Smooth muscle cell of bladder (primary cell): ENCODE measurements around the gene AGPAT2. TPM values are rescaled to one million over a fixed set of nuclear protein-coding genes. Genes with fewer than 3 reads are reported as not detected.

ENCODE experiments used
- total RNA-seq: library from RNA; depleted of rRNA; stranded (reverse); fragments of >200 nt; gene quantifications from 2 replicates; pipeline ENCODE4 v1.2.3, GENCODE V29; 2014

AGPAT2 gene
- total RNA-seq = 42.0 and 46.8 TPM in 2 replicates

DNA sequence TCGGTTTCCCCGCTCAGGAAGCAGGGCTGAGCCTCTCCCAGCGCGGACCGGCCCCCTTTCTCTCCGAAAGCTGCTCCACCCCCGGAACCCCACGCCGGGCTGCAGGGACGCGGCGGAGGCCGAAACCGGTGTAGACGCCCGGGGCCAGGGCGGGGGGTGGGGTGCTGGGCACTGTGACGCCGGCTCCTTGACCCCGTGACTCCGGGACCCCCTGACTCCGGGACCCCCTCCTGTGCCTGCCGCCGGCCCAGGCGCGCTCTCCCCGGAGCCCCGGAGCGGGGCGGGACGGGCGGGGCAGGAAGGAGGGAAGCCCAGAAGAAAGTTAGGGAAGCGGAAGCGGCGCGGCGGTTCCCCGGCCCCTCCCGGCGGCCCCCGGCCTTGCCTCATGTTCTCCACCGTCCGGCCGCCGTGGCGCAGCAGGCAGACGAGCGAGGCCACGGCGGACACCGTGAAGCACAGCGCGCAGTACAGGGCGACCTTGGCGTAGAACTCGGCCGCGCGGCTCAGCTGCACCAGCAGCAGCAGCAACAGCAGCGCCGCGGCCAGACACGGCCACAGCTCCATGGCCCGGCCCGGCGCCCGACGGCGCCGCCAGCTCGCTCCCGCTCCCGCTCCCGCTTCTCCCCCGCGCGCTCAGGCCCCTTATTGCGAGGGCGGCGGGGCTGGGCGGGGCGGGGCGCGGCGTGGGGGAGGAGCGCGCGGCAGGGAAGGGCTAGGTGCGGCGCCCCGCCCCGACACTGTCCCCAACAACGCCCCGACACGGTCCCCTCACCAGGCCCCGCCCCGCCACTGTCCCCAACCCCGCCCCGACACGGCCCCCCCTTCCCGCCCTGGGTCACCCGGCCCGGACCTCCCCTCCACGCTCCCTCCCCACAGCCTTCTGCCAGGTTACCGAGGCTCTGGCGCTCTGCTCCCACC lies at the start of gene AGPAT2:
TSS of gene AGPAT2 (minus strand) at position 664 of the 918 bp plus-strand sequence. CDS start at position 564, 100 bp downstream.

GRCh38 chr9:136711751-136712689 lies 24.8 kb upstream of the AGPAT2 start, which contains the start of gene DIPK1B:
TSS of gene DIPK1B (plus strand) at chr9:136712572. CDS start at chr9:136712666, 94 bp downstream.

GRCh38 chr9:136662656-136663581 lies 24.3 kb downstream of the AGPAT2 start, which contains the start of gene EGFL7:
TSS of gene EGFL7 (plus strand) at chr9:136662916. CDS start at chr9:136668283, 5,367 bp downstream.

Other genes starting within 250 kb of the AGPAT2 start
- gene INPP5E, start 247.6 kb downstream of the AGPAT2 start, total RNA-seq = 4.1 and 4.5 TPM in 2 replicates
- gene SEC16A, start 204.4 kb downstream of the AGPAT2 start, total RNA-seq = 12.7 and 18.7 TPM in 2 replicates
- gene NOTCH1, start 141.4 kb downstream of the AGPAT2 start, total RNA-seq = 13.5 and 17.4 TPM in 2 replicates
- 10.5 and 15.6 TPM in 2 replicates for gene EGFL7, start 24.5 kb downstream of the AGPAT2 start, total RNA-seq
- gene DIPK1B, start 25.1 kb upstream of the AGPAT2 start, total RNA-seq = 1.00 and 1.0 TPM in 2 replicates
- not detected in 2 replicates for gene LCN10, start 55.5 kb upstream of the AGPAT2 start, total RNA-seq
- gene LCN6, start 61.1 kb upstream of the AGPAT2 start, total RNA-seq = not detected in 2 replicates
- not detected in 2 replicates for gene LCN8, start 70.8 kb upstream of the AGPAT2 start, total RNA-seq
- gene LCN15, start 77.1 kb upstream of the AGPAT2 start, total RNA-seq = not detected in 2 replicates
- gene TMEM141, start 103.9 kb upstream of the AGPAT2 start, total RNA-seq = 57.2 and 57.3 TPM in 2 replicates
- gene CCDC183, start 108.9 kb upstream of the AGPAT2 start, total RNA-seq = 0.28 and 0.46 TPM in 2 replicates
- gene RABL6, start 120.5 kb upstream of the AGPAT2 start, total RNA-seq = 55.6 and 61.1 TPM in 2 replicates
- 1.00 and 1.4 TPM in 2 replicates for gene AJM1, start 155.0 kb upstream of the AGPAT2 start, total RNA-seq
- 203 and 206 TPM in 2 replicates for gene PHPT1, start 162.0 kb upstream of the AGPAT2 start, total RNA-seq
- gene MAMDC4, start 164.9 kb upstream of the AGPAT2 start, total RNA-seq = 0.85 and 2.2 TPM in 2 replicates
- 452 and 470 TPM in 2 replicates for gene EDF1, start 178.9 kb upstream of the AGPAT2 start, total RNA-seq
- 4.0 and 6.3 TPM in 2 replicates for gene TRAF2, start 199.1 kb upstream of the AGPAT2 start, total RNA-seq